Testis (tissue), 2 donors: ENCODE data around the gene SLC66A1.

Source experiments
- CTCF ChIP-seq, 3 experiments: fragments of 450-650 bp in 2 of 3; fragments of 200-600 bp in 1 of 3; sonication (generic) in 1 of 3; IDR thresholded peaks; one replicate each; pipeline ENCODE4 v1.5.1; 2016 to 2019; ENCODE audit warnings: antibody characterized with exemption in 3 of 3, mild to moderate bottlenecking in 2 of 3, moderate library complexity in 1 of 3
- POLR2A ChIP-seq: fragments of 450-650 bp; IDR thresholded peaks from one replicate; pipeline ENCODE4 v1.6.1; 2017; ENCODE audit warnings: antibody characterized with exemption, mild to moderate bottlenecking, moderate library complexity

- TF ChIP-seq CTCF (IDR thresholded peaks at IDR 0.05) = no peak
- no peak for TF ChIP-seq POLR2A
These were observed 5.2 kb downstream of the SLC66A1 start for GRCh38 chr1:19317126-19317910.
